ENCODE data around the gene GASK1A.
"Not testable (repeated sequence)": the region's sequence is repeated elsewhere in the genome, so short reads cannot be mapped to it uniquely, and the experiment has no call there.

Gene GASK1A

DNA sequence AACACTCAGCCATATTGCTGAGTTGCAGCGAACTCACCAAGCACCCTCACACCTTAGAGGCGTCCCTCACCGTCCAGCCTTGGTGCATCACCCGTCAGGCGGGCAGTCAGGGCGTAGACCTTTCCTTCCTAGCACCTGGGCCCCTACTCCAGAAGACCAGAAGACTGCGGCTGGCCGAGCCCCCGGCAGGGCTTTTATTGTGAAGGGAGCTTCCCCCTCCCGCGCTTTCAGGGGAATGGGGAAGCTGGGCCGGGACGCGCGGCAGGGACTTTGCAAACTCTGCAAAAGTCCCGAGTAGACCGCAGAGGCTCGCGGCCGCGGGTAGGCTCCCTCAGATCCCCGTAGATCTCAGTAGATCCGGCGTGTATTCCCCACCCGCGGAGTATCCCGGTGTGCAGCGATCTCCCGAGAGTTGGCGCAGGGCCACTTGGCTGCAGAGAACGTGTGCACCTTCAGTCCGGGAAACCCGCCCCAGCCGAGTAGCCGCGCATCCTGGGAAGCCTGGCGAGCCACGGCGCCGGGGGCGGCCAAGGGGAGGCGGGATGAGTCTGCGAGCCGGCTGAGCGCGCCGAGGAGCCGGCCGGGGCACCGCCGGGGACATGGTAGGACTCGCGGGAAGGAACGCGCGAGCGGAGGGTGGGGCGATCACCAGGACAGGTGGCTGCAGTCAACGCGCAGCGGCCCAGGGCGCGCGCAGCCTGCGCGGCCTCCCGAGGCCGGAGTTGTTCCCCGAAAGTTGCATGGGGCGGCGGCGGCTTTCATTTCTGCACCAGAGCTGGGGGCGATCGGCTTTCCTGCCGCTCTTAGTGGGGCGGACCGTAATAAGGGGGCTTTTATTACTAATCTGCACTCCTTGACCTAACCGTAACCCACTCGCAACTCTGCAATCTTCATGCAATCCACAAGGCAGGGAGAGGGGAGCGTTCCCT, at the start of gene GASK1A:
Gene GASK1A (plus strand): TSS at position 268 of the 929 bp plus-strand sequence. CDS start 332 bp downstream, at position 600.
- DNase-seq, result no peak

GRCh38 chr3:42934111-42934510, 45.0 kb upstream of the GASK1A start:
- no peak for DNase-seq

DNA sequence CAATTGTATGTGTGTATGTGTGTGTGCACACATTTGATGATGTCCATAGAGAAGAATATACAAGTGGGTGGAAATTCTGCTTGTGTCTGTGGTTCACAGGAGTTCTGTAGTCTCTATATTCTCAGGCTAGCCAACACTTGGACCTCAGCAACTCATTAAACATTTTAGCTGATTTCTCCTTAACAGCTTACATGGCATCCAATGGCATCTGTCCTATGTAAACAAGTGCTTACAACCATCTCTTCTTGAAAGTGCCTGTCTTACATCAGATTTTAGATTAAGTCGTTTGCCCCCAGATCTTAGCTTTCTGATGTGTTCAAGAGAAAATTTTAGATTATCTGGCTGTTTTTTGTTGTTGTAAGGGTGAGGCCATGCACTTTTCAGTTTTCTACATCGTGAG, 44.2 kb upstream of the GASK1A start:
- DNase-seq, result no peak

DNA sequence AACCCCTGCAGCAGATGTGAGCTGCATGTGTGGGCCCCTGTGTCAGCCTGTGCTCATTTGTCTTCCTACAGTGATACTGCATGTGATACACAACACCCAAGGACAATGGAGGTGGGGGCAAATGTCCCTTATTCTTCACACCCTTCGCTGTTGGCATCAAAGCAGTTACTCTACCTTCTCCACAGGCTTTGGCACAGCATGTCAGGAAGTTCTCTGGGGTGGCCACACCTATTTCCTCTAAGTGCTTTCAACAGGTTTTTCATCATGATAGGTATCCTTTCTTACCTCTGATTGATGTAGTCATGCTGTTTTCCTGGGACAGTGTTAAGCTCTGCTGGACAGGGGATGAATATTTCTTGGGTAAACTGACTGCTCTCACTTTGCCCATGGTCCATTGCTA, 43.6 kb upstream of the GASK1A start:
- DNase-seq, result no peak

- no peak for DNase-seq
These were observed 42.7 kb upstream of the GASK1A start for GRCh38 chr3:42936157-42936981.

DNA sequence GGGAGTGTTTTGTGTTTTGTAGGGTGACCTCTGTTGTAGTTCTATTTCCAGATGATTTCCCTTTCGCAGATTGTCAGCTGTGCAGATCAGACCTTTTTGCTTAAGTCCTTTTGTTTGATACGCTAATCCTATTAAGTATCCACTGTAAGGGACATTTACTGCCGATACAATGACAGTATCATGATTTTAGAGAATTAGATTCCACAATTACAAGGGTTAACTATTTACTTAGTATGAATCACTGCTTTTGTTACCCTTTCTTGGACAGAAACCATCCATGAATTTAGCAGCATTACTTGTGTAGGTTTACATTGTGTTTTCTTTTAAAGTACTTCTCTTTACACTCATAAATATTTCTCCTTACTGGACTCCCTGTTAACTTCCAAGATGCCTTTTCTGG, 41.8 kb upstream of the GASK1A start:
- no peak for DNase-seq

- DNase-seq, result no peak
These were observed 36.4 kb upstream of the GASK1A start for GRCh38 chr3:42942693-42943092.

DNA sequence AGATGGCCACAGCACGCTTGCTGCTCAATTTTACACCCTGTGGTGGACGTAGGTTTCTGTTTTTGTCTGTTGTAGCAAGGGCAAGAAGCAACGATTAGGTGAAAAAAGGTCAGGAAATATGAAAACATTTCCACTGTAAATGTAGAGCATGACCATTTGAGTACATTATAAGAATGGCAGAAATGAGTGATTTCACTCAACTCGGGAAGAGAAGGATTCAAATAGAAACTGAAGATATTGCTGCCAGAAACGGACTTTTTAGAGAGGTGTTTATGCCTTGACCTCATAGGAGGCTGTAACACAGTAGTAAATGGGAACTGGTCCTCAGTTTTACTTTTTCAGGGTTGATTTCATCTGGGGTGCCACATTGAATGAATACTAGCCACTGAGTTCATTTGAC, 33.1 kb upstream of the GASK1A start:
- DNase-seq, result no peak

- no peak for DNase-seq
These were observed 21.5 kb upstream of the GASK1A start for GRCh38 chr3:42957573-42957972.

DNA sequence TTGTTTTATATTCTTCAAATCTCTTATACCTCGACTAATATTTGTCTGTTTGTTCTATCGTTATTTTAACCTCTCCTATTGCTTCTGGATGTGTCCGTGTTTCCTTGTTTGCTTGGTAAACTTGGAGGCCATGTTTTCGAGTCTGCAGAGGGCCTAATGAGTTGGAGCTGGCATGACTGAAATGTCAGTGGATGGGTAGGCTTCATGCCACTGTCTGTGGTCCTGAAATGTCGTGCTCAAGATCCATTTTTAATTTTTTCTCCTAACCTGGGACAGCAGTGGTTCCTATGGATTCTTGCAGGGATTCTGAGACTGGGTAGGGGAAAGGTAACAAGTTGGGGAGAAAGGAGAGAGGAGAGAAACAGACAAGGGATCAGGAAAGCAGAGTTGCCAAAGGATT, 18.8 kb upstream of the GASK1A start:
- DNase-seq, result no peak

DNA sequence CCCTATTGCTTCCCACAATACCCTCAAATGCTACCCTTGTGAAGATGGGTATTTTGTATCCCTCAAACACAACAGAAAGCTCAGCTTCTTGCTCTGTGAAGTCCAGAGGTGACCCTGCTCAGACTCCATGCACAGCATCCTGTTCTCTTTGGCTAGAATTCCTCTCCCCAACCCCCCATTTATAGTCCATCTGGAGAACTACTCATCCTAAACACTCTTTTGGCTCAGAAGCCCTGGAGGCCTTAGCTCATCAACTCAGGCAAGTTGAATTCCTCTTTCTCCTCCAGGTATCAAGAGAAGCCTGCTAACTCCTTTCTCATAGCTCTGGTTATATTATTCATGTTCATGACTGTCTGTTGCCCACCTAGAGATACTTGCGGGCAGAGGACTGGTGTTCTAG, 18.3 kb upstream of the GASK1A start:
- peak in 1 of 2 experiments; percentile 25 for DNase-seq

DNA sequence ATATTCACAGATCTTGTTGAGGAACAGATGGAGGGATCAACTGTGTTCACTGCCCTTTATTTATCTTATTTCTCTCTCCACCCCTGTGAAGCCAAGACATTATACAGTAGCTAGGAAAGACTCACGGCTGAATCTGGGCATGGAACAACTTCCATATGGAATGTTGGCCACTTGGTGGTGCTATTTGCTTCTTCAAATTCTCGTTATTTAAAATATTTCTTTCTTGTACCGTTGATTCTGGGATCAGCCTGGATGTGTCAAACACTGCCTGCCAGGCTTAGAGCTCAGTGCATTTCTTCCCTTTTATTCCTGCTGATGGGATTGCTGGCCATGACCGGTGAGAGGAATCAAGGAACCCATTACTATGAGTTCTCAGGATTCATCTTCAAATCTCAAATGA, 17.5 kb upstream of the GASK1A start:
- DNase-seq, result peak; percentile 1 to 56

DNA sequence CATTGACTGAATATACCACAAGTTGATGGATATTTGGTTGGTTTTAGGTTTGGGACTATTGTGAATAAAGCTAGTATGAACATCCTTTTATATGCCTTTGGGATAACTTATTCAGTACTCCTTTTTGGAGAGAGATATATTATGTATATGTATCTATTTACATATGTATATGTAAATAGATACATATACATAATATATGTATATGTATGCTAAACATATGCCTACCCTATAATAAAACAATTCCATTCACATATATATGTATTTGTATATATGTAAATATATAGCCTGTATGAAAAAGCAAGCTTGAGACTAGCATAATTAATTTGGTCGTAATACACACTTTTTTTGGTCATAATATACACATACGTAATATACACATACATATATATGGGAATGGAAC, 15.8 kb upstream of the GASK1A start:
- DNase-seq, result no peak

DNA sequence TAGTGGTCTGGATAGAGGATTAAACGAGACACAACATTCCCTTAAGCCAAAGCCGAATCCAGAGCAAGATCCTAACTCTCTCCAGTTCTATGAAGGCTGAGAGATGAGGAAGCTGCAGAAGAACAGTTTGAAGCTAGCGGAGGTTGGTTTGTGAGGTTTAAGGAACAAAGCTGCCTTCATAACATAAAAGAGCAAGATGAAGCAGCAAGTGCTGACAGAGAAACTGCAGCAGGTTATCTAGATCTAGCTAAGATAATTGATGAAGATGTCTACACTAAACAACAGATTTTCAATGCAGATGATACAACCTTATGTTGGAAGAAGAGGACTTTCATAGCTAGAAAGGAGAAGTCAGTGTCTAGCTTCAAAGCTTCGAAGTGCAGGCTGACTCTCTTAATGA, 14.8 kb upstream of the GASK1A start:
- no peak for DNase-seq

GRCh38 chr3:42970557-42970956, 8.6 kb upstream of the GASK1A start:
- no peak for DNase-seq

DNA sequence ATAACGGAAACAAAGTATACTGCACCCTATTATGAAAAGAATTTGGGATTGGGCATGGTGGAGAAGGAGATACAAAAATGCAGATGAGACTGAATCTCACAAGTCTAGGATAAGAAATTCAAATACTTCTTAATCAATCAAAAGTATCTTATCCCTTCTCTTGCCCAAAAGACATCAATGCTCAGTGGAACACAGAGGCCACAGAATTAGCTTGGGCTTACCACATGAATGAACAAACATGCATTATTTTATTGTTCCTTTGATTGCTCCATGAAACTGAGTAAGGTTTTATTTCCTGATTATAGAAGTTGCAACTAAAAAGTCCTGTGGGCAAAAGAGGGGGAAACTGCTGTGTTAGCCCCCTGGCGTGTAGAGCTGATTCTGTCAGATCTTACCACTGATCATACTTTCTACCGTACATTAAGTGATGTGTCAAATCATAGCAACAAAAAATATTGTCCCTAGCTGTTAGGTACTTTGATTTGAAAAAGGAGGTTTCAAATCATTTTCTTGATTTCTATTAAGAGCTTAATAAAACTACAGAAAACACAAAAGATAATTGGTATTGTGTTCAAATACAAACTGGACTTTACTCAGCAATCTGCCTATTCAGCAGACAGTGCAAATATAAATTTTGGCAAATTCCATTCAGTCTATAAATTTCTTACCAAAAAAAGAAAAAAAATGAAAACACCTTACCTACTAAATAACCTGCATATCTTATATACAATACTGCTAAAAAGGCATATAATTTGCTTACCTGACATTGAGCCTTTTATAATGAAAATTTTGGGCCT, 7.9 kb upstream of the GASK1A start:
- no peak for DNase-seq

DNA sequence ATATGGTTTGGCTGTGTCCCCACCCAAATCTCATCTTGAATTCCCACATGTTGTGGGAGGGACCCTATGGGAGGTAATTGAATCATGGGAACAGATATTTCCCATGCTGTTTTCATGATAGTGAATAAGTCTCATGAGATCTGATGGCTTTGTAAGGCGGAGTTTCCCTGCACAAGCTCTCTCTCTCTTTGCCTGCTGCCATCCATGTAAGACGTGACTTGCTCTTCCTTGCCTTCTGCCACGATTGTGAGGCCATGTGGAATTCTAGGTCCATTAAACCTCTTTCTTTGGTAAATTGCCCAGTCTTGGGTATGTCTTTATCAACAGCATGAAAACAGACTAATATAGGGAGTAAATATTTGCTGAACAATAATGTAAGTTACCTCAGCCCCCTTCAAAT, 4.2 kb upstream of the GASK1A start:
- not testable (repeated sequence) for DNase-seq

- no peak for DNase-seq
These were observed 3.7 kb upstream of the GASK1A start for GRCh38 chr3:42975456-42975855.

DNA sequence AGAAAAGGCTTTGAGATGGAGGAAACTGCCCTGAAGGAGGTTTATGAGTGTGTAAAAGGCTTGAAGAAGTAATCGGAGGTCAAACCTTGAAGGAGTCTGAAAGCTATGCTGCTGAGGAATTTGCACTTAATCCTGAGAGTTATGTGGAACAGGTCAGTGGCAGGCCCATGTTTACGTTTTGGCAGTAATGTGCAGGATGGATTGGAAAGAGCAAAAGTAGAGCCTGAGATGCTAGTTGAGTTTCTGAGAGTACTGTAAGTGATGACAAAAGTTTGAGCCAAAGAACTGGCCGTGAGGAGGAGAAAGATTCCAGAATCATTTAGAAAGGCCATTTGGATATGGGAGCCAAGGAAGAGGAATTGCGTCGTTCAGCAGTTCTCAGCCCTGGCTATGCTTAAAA, 3.2 kb upstream of the GASK1A start:
- no peak for DNase-seq

DNA sequence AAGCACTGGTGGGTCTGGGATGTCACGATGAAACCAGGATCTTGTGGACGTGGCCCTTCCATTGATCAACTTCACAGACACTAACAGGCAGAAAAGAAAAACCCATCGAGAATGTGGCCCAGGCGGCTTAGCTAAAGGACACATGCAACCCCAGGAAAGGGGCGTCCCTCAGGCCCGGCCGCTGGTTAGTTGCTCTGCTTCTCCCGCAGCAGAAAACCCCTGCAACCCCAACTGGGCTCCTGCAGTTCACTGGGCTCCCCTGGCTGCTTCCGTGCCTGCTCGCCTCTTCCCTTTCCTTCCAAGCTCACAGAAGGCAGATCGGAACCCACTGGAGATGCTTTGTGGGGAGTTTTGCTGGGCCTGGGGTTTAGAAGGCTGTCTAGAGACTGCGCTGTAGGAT, 1.1 kb downstream of the GASK1A start:
- no peak for DNase-seq

DNA sequence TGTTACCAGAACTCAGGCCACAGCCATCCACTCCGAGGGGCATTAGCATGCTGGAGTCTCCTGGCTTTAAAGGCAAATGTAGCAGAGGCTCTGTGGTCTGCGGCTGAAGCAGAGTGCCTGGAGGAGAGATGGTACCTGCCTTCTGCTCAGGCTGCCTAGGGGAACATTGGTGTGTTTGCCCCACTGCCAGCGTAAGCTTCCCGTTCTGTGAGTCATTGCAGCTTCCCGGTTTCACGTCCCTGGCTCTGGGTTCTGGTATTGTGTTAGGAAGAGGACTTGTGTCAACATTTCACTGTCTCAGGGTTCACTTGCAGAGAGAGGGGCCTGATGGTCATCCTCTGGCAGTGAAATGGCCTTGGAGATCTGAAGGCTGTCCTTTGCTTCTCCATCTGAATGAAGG, 1.8 kb downstream of the GASK1A start:
- DNase-seq, result no peak

DNA sequence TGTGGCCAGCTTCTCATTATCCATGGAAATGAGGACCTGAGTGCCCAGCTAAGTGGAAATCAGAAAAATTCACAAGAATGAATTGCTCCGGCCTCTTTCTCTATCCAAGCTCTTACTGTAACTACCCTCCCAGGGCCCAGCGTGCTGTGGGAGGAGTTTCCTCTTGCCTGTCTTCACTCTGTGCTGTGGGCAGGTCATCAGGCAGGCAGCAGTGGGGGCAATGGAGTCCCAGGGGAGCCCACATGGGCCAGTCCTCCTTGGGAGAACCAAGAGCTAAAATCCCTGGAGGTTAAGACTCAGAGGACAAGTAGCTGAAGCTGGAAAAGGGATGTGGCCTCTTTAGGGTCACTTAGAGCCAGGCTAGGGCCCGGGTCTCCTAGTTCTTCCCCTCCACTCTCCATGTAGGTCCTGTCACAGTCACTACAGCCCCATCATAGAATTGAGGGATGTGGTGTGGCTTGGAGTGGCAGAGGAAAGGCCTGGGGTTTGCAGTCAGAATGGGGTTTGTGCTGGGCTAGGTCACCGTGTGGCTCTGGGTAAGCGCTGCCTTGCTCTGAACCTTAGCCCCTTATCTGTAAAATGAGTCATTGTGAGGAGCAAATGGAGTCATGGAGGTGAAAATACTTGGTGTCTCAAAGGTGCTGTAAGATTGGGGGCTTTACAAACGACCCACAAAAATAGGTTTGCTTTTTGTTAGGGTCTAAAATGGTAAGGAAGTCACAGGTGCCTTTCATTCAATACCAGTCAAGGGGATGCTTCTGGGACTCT, 3.7 kb downstream of the GASK1A start:
- no peak for DNase-seq

Data from NCI-H446 (cell line).